Heart right ventricle (tissue), 16 donors: ENCODE data around the gene LOXL4. TPM values are rescaled to one million over a fixed set of nuclear protein-coding genes. Genes with fewer than 3 reads are reported as not detected.

Experiments used
- ATAC-seq, 8 donors: fragments of 200-7000 bp; cut with Tn5 transposase; one replicate each; pipeline ENCODE4 v1.9.1; 2020; ENCODE audit warnings: mild to moderate bottlenecking in 8 of 8, moderate library complexity in 8 of 8, moderate number of reproducible peaks in 1 of 8
- DNase-seq, 2 donors: peaks; one replicate each; pipeline ENCODE4 v3.0.0-alpha.2; 2020
- H3K27ac ChIP-seq, 10 donors: fragments of 200-600 bp; sonication (generic) in 2 of 10; one replicate each; pipeline versions ENCODE4 v1.5.0 to v1.8.0; 2020 to 2022; ENCODE audit warnings: mild to moderate bottlenecking in 3 of 10
- H3K27me3 ChIP-seq, 7 donors: fragments of 200-600 bp; one replicate each; pipeline ENCODE4 v1.8.0; 2021 to 2022; ENCODE audit warnings: mild to moderate bottlenecking in 2 of 7
- H3K36me3 ChIP-seq, 9 donors: fragments of 200-600 bp; sonication (generic) in 1 of 9; one replicate each; pipeline versions ENCODE4 v1.5.0 to v1.8.0; 2020 to 2022; ENCODE audit warnings: mild to moderate bottlenecking in 2 of 9
- H3K4me1 ChIP-seq, 9 donors: fragments of 200-600 bp; sonication (generic) in 1 of 9; one replicate each; pipeline versions ENCODE4 v1.5.0 to v1.8.0; 2020 to 2022; ENCODE audit warnings: mild to moderate bottlenecking in 4 of 9
- H3K4me3 ChIP-seq, 10 donors: fragments of 200-600 bp; sonication (generic) in 2 of 10; one replicate each; pipeline versions ENCODE4 v1.5.0 to v1.8.0; 2020 to 2022; ENCODE audit warnings: mild to moderate bottlenecking in 7 of 10, moderate library complexity in 2 of 10
- H3K9me3 ChIP-seq, 11 donors: fragments of 200-600 bp in 10 of 11; sonication (generic) in 2 of 11; one replicate each; pipeline versions ENCODE4 v1.5.0 to v1.8.0; 2013 to 2022; ENCODE audit warnings: mild to moderate bottlenecking in 2 of 11, control low read depth in 1 of 11, moderate library complexity in 1 of 11
- WGBS, 2 donors: extraction: QIAGEN DNeasy Blood & Tissue Kit; methylation state at CpG; one replicate each; pipeline ENCODE4 v1.1.7; 2013; ENCODE audit warnings: inconsistent platforms in 1 of 2; 5-methylcytosine and 5-hydroxymethylcytosine counted together
- intact Hi-C, 10 donors: fragments of 100-400 bp; cut with DNase I; formaldehyde crosslinking; loops; one replicate each; pipeline versions ENCODE4 v1.11.1 to v1.14.2; 2022
- polyA plus RNA-seq, 2 donors: library from polyadenylated mRNA; stranded (reverse); fragments of 200-250 nt; gene quantifications; one replicate each; pipeline ENCODE4 v1.2.3, GENCODE V29; 2013
- total RNA-seq, 10 donors: library from RNA; stranded (reverse); fragmentation: NEBNext Ultra II Directional in 3 of 10; extraction: Animal tissue kit (Norgen Biotek cat#: 25700) in 3 of 10; gene quantifications; one replicate each; pipeline versions ENCODE4 v1.2.1 to v1.2.4, GENCODE V29; 2021 to 2023
- TF ChIP-seq, protein P1 (sequence below), 9 donors: fragments of 200-600 bp; sonication (generic) in 2 of 9; IDR thresholded peaks; one replicate each; pipeline versions ENCODE4 v1.5.0 to v1.8.0; 2021 to 2022; ENCODE audit warnings: antibody characterized with exemption in 9 of 9, mild to moderate bottlenecking in 5 of 9, moderate library complexity in 1 of 9
- donor health status: Arrhythmogenic right ventricular cardiomyopathy.
- donor health status: ischemic (EF 13 %, LVEDD 7.1; RV severe dilation, severe dysfunction).
- donor health status: healthy with polysubstance abuse.
- donor health status: DM: no; HTN: yes; CAD: no.
- donor health status: DM: no; HTN: no; CAD: no.
- donor health status: ischemic (EF 25% LVEDD 6.9; RV normal size, moderate dysfunction).
- donor health status: ischemic (EF 25% LVEDD 5.7; RV mildly dilated, moderate dysfunction).
- donor health status: healthy.
- donor health status: DM: yes; HTN: yes; CAD: no.
- donor health status: Ischemic cardiomyopathy.
- donor health status: ischemic (EF 35%, LVEDD 5.7; RV mildly dilated, moderate dysfunction).
- donor health status: nonischemic (EF 11% LVEDD 7.7; RV severe dilation, severe dysfunction).
- donor health status: DM: yes; HTN: yes; CAD: no.
- donor health status: PGD.
- donor health status: ischemic (EF 29% LVEDD 5.4; RV normal size, mild dysfunction).
- donor health status: nonischemic (EF 23%, LVEDD 6.1; RV moderate dilation, normal function).

LOXL4 gene
- total and polyA plus RNA-seq, 12 donors = 0.72 to 13.5 (median 1.9) TPM

DNA sequence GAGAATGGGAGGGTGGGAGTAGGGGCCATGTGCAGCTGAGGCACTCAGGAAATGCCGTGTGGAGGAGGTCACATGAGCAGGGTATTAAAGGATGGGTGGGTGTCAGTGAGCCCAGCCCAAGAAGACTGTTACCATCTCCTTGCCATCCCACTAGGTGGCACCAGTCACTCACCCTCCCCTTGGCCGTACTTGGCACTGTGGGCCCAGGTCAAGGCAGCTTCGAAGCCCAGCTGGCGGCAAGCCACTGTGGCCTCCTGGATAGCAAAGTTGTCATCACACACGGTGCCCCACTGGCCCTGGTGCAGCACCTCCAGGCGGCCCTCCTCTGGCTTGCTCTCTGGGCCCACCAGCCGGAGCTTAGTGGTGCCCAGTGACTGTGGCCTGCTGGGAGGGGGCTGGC, 5.4 kb downstream of the LOXL4 start:
- H3K4me1 ChIP-seq = peaks cover 0 to 14% (median 8%) of the 10 kb centered on the region in 9 donors
- DNase-seq (peak; percentile 60 to 74), ATAC-seq (peak; percentile 47 to 83 (median 75))
- H3K4me3 ChIP-seq = no peak overlapping the region
- no peak overlapping the region for H3K27ac ChIP-seq
- intact Hi-C loops = loop anchor here in 8 of 10 donors (1.0 to 10.0 kb wide), 4 partner anchors 45 to 152 kb away; partner anchors contain the start of gene PYROXD2 (in 2 of the 8)
- H3K27me3 ChIP-seq = peaks cover 0 to 16% (median 0%) of the 10 kb centered on the region in 7 donors
- H3K9me3 ChIP-seq = no peaks in the 10 kb centered on the region
- TF ChIP-seq, protein P1, sequence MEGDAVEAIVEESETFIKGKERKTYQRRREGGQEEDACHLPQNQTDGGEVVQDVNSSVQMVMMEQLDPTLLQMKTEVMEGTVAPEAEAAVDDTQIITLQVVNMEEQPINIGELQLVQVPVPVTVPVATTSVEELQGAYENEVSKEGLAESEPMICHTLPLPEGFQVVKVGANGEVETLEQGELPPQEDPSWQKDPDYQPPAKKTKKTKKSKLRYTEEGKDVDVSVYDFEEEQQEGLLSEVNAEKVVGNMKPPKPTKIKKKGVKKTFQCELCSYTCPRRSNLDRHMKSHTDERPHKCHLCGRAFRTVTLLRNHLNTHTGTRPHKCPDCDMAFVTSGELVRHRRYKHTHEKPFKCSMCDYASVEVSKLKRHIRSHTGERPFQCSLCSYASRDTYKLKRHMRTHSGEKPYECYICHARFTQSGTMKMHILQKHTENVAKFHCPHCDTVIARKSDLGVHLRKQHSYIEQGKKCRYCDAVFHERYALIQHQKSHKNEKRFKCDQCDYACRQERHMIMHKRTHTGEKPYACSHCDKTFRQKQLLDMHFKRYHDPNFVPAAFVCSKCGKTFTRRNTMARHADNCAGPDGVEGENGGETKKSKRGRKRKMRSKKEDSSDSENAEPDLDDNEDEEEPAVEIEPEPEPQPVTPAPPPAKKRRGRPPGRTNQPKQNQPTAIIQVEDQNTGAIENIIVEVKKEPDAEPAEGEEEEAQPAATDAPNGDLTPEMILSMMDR (IDR thresholded peaks at IDR 0.05) = peak; percentile 33 to 67 (median 62)
- 49 to 51% methylated on average over 7 of the region's 7 CpGs for WGBS, 2 donors
- H3K36me3 ChIP-seq = no peaks in the 10 kb centered on the region

DNA sequence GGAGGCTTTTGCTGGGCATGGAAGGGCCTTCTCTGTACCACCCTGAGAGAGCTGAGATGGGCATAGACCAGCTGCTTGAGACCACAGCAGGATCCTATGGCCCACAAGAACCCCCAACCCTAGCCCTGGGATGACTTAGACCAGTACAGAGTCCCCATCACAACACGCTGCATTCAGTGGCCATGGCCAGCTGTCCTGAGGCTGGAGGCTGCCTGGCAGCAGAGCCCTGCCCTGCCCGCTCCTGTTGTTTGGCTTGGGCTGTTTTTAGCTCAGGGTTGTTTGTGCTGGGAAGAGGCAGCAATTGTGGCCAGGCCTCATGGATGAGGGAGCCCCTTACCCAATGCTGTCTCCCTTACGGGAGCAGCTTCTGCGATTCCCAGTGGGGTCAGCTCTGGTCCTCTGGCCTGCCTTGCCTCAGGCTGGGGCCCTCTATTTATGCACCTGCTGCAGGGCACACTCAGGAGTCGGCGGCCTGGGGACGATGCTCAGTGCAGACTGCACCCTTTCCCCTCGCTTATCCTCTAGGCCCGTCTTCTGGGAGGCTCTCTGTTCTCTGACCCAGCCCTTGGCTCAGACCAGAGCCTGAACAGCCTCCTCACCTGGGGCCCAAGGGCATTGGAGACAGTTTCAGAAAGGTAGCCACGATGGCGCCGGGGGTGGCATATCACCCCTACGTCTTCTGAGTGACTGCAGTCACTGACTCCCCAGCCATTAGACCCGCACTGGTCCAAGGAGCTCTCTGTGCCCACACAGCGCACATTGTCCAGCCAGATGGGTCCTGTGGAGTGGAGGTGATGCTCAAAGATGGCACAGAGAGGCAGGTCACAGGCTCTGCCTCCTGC, 6.3 kb downstream of the LOXL4 start:
- H3K9me3 ChIP-seq = no peaks in the 10 kb centered on the region
- WGBS, 2 donors = 87 to 88% methylated on average over 15 of the region's 15 CpGs
- H3K4me3 ChIP-seq = no peak overlapping the region
- no peak overlapping the region for H3K27ac ChIP-seq
- no peak for DNase-seq
- H3K4me1 ChIP-seq = peaks cover 0 to 14% (median 4%) of the 10 kb centered on the region in 9 donors
- H3K27me3 ChIP-seq = peaks cover 0 to 7% (median 0%) of the 10 kb centered on the region in 7 donors
- TF ChIP-seq, protein P1 (IDR thresholded peaks at IDR 0.05) = no peak
- H3K36me3 ChIP-seq = peaks cover 0 to 5% (median 0%) of the 10 kb centered on the region in 9 donors
- intact Hi-C loops = loop anchor here in 8 of 10 donors (1.0 to 10.0 kb wide), 4 partner anchors 46 to 153 kb away; partner anchors contain the start of gene PYROXD2 (in 2 of the 8)
- no peak for ATAC-seq

DNA sequence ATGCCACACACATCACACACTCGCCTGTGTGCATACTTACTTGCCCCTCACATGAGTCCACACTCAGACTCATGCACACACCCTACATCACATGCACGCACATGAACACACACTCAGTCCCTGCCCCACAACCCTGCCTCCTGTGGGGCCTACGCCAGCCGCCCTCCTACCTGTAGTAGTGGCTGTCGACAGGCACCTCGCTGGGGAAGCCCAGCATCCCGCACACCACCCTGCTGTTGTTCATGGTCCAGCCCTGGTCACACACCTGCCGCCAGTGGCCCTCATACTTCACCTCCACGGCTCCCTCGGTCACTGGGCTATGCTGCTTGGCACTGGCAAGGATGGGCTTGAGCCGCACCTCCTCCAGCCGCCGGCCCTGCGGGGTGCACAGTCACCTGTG, 7.2 kb downstream of the LOXL4 start:
- peaks cover 0 to 5% (median 0%) of the 10 kb centered on the region in 9 donors for H3K36me3 ChIP-seq
- no peak overlapping the region for H3K4me3 ChIP-seq
- WGBS, 2 donors = 96 to 97% methylated on average over 14 of the region's 14 CpGs
- TF ChIP-seq, protein P1 (IDR thresholded peaks at IDR 0.05) = no peak
- H3K4me1 ChIP-seq = peaks cover 0 to 9% (median 0%) of the 10 kb centered on the region in 9 donors
- no peaks in the 10 kb centered on the region for H3K9me3 ChIP-seq
- DNase-seq (no peak), ATAC-seq (no peak)
- H3K27ac ChIP-seq = no peak overlapping the region
- intact Hi-C loops = loop anchor here in 7 of 10 donors (5.0 to 10.0 kb wide), 3 partner anchors 47 to 154 kb away; partner anchors contain the start of gene PYROXD2 (in 2 of the 7)
- H3K27me3 ChIP-seq = no peaks in the 10 kb centered on the region

DNA sequence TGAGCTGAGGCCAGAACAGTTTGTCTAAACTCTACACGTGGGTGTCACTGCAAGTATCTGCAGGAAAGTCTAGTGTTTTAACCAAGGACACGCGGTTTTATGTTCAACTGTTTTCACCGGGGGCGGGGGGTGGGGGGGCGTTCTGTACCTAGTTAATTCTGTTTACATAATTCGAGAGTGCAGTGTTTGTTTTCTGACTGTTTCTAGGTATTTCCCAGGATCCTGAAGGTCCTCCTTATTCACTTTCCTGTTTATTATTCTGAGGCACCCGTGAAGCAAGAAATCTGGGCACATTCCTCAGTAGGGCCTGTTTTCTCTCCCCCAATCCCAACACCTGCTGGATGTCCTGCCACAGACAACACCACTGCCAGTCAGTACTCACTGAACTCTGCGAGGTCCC, 7.6 kb downstream of the LOXL4 start:
- intact Hi-C loops = loop anchor here in 7 of 10 donors (5.0 to 10.0 kb wide), 3 partner anchors 47 to 154 kb away; partner anchors contain the start of gene PYROXD2 (in 2 of the 7)
- 75 to 78% methylated on average over 9 of the region's 9 CpGs for WGBS, 2 donors
- Histone ChIP-seq H3K4me1 (peaks cover 0 to 9% (median 0%) of the 10 kb centered on the region in 9 donors), H3K27me3 (no peaks in the 10 kb centered on the region), H3K27ac (no peak overlapping the region), H3K4me3 (no peak overlapping the region), H3K9me3 (no peaks in the 10 kb centered on the region), H3K36me3 (peaks cover 0 to 9% (median 0%) of the 10 kb centered on the region in 9 donors)
- TF ChIP-seq, protein P1 (IDR thresholded peaks at IDR 0.05) = no peak
- no peak for ATAC-seq
- DNase-seq = no peak
